ENCODE measurements around the gene ADAM19.

DNA sequence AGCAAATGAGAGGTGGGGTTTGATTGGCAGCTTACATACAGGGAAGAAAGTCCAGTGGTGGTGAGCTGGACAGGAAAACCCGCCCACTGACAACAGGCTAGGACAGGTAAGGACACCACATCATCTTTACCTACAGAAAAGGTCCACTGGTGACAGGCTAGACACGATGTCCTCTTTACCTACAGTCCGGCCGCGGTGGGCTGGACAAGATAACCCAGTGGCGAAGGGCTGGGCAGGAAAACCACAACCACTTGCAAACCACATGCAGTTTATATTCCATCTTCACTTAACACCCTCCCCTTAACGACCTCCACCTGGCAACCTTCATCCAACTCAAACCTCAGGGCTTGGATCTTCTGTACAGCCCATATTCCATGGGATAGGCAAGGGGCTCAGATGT, 120.5 kb downstream of the ADAM19 start:
- TF ChIP-seq, protein P1, sequence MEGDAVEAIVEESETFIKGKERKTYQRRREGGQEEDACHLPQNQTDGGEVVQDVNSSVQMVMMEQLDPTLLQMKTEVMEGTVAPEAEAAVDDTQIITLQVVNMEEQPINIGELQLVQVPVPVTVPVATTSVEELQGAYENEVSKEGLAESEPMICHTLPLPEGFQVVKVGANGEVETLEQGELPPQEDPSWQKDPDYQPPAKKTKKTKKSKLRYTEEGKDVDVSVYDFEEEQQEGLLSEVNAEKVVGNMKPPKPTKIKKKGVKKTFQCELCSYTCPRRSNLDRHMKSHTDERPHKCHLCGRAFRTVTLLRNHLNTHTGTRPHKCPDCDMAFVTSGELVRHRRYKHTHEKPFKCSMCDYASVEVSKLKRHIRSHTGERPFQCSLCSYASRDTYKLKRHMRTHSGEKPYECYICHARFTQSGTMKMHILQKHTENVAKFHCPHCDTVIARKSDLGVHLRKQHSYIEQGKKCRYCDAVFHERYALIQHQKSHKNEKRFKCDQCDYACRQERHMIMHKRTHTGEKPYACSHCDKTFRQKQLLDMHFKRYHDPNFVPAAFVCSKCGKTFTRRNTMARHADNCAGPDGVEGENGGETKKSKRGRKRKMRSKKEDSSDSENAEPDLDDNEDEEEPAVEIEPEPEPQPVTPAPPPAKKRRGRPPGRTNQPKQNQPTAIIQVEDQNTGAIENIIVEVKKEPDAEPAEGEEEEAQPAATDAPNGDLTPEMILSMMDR (conservative IDR thresholded peaks at IDR 0.05; ENCODE audit: low read length): no peak
- no peak for TF ChIP-seq EZH2phosphoT487 (IDR thresholded peaks at IDR 0.05; ENCODE audit: borderline replicate concordance, low read depth, low read length)
